ENCODE measurements around the gene LBP. TPM values are rescaled to one million over a fixed set of nuclear protein-coding genes. Genes with fewer than 3 reads are reported as not detected.

Gene LBP
- total and polyA plus RNA-seq, 10 of the 15 experiments (the other 5 are each of a cell fraction or from before 2014, with no cell fraction given): 0.04 to 0.10 TPM; not detected in 8

DNA sequence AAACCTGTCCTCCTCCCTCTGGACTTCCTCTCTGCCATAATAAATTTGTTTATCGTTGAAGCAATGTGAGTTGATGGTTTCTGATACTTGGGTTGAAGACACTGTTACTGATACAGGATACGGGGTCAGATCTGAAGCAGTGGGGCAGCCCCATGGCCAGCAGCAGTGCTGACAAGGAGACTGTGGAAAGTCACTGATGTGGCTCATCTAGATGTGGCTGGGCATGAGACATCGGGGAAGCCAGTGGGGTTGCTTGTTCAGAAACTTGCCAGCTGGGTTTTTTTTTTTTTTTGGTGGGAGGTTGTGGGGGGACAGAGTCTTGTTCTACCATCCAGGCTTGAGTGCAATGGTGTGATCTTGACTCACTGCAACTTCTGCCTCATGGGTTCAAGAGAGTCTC lies 45.0 kb upstream of the LBP start:
- SMC1A ChIA-PET (ENCODE audit: uncharacterized antibody, unreplicated experiment): no interaction called here
- H4K20me1 ChIP-seq (ENCODE audit: control insufficient read depth, insufficient read depth): no peaks in the 10 kb centered on the region
- H3K27me3 ChIP-seq (replicated peaks in 1 of 2; ENCODE audit: control insufficient read depth in 2 of 2, insufficient read depth in 2 of 2, low read length in 1 of 2): peaks cover 6 to 16% of the 10 kb centered on the region in 2 experiments
- intact Hi-C loops (cut with micrococcal nuclease; ENCODE audit: unreplicated experiment) (no loop called here), in situ Hi-C loops (cut with MboI) (no loop called here)
- no peak overlapping the region for H2AFZ ChIP-seq (ENCODE audit: control insufficient read depth, low read depth, low read length)
- H3K9ac ChIP-seq (ENCODE audit: control insufficient read depth, insufficient read depth, low read length): no peak overlapping the region
- POLR2A ChIA-PET: interaction anchor here (0.6 kb wide), 1 partner anchor 48 kb away, joined by 3 read pairs; no protein-coding TSS in a partner anchor
- no peak for DNase-seq (ENCODE audit: low read depth, low spot score)
- TF ChIP-seq KAT2A (conservative IDR thresholded peaks at IDR 0.05; ENCODE audit: control insufficient read depth, low read depth, low read length) (no peak), FOXM1 (IDR thresholded peaks at IDR 0.05; ENCODE audit: low read depth, low read length) (no peak), IKZF2 (IDR thresholded peaks at IDR 0.05) (no peak), PAX5 (IDR thresholded peaks at IDR 0.05; ENCODE audit: borderline replicate concordance, low read depth, low read length) (no peak), NR2F1 (conservative IDR thresholded peaks at IDR 0.05) (no peak), ASH2L (IDR thresholded peaks at IDR 0.05; ENCODE audit: borderline replicate concordance, low read depth) (no peak), NFYB (IDR thresholded peaks at IDR 0.05; ENCODE audit: insufficient read depth, low read depth, low read length) (no peak), CBX3 (IDR thresholded peaks at IDR 0.05; ENCODE audit: borderline replicate concordance, low read depth) (no peak)
- TF ChIP-seq, protein P1, sequence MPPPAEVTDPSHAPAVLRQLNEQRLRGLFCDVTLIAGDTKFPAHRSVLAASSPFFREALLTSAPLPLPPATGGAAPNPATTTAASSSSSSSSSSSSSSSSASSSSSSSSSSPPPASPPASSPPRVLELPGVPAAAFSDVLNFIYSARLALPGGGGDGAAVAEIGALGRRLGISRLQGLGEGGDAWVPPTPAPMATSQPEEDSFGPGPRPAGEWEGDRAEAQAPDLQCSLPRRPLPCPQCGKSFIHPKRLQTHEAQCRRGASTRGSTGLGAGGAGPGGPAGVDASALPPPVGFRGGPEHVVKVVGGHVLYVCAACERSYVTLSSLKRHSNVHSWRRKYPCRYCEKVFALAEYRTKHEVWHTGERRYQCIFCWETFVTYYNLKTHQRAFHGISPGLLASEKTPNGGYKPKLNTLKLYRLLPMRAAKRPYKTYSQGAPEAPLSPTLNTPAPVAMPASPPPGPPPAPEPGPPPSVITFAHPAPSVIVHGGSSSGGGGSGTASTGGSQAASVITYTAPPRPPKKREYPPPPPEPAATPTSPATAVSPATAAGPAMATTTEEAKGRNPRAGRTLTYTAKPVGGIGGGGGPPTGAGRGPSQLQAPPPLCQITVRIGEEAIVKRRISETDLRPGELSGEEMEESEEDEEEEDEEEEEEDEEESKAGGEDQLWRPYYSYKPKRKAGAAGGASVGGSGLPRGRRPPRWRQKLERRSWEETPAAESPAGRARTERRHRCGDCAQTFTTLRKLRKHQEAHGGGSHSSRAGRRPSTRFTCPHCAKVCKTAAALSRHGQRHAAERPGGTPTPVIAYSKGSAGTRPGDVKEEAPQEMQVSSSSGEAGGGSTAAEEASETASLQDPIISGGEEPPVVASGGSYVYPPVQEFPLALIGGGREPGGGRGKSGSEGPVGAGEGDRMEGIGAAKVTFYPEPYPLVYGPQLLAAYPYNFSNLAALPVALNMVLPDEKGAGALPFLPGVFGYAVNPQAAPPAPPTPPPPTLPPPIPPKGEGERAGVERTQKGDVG (CRISPR knock-in tag; IDR thresholded peaks at IDR 0.05): no peak
- RAD21 ChIA-PET (ENCODE audit: unreplicated experiment): no interaction called here
- no peak overlapping the region for H3K4me3 ChIP-seq
- WGBS (ENCODE audit: insufficient coverage, insufficient replicate concordance, low lambda C conversion rate, missing lambda C conversion rate): 4% methylated on average over 3 of the region's 3 CpGs
- H3K27ac ChIP-seq (ENCODE audit: control insufficient read depth, insufficient read depth): no peak overlapping the region
- CTCF ChIA-PET: no interaction called here
- H3K4me1 ChIP-seq (ENCODE audit: control insufficient read depth, insufficient read depth, low read length): no peaks in the 10 kb centered on the region; the same call in 1 of the 2 replicates
- H3K36me3 ChIP-seq (ENCODE audit: control insufficient read depth in 2 of 2, insufficient read depth in 2 of 2, low read length in 1 of 2): no peaks in the 10 kb centered on the region
- no TSS peak for BruUV-seq (replicated peaks)
- no peaks in the 10 kb centered on the region for H3K79me2 ChIP-seq (ENCODE audit: control insufficient read depth, insufficient read depth, low read length)
- H3K4me2 ChIP-seq (ENCODE audit: control insufficient read depth, insufficient read depth): no peak overlapping the region
- ATAC-seq: no peak
- FAIRE-seq: no peak
- no peaks in the 10 kb centered on the region for H3K9me3 ChIP-seq (replicated peaks; ENCODE audit: control insufficient read depth, insufficient read depth, low read length)

All from GM12878 (cell line).